ENCODE measurements around the gene TSPO2. TPM values are rescaled to one million over a fixed set of nuclear protein-coding genes. Genes with fewer than 3 reads are reported as not detected.
A peak's percentile ranks its signal among the peaks of the same experiment; 100 is the strongest.

Gene TSPO2
- total and polyA plus RNA-seq, 2 of the 13 experiments (the other 11 are each of a cell fraction or from before 2014, with no cell fraction given): 0.55 TPM; not detected in 1

DNA sequence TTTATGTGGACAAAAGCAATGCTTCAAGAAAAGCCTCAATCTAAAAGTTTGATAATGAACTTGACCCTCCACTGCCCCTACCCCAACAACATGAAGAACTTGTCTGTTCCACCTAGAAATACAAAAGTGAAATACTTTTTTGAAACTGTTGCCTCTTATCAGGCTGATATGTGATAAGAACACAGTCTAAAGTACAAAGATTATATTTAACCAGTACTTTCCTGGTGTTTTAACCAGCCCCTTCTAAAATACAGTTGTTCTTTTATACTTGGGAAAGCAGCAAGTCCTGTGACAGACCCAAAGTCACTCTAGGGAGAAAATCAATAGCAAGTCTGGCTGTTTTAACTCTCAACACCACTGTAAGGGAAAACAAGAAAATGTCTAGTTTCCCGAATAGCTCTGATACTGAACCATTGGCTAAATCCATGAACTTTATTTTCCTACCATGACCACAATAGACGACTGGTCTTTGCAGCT, 23.3 kb downstream of the TSPO2 start (continued):
- TF ChIP-seq, protein P1, sequence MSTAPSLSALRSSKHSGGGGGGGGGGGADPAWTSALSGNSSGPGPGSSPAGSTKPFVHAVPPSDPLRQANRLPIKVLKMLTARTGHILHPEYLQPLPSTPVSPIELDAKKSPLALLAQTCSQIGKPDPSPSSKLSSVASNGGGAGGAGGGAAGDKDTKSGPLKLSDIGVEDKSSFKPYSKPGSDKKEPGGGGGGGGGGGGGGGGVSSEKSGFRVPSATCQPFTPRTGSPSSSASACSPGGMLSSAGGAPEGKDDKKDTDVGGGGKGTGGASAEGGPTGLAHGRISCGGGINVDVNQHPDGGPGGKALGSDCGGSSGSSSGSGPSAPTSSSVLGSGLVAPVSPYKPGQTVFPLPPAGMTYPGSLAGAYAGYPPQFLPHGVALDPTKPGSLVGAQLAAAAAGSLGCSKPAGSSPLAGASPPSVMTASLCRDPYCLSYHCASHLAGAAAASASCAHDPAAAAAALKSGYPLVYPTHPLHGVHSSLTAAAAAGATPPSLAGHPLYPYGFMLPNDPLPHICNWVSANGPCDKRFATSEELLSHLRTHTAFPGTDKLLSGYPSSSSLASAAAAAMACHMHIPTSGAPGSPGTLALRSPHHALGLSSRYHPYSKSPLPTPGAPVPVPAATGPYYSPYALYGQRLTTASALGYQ (CRISPR knock-in tag; IDR thresholded peaks at IDR 0.05): peak; percentile 85; the same call in 1 of the 2 replicates
- TF ChIP-seq BCL6 (CRISPR knock-in tag; IDR thresholded peaks at IDR 0.05): peak; percentile 98
- peak; percentile 41; the same call in 1 of the 2 replicates for TF ChIP-seq POGZ (CRISPR knock-in tag; IDR thresholded peaks at IDR 0.05)
- TF ChIP-seq, protein P2, sequence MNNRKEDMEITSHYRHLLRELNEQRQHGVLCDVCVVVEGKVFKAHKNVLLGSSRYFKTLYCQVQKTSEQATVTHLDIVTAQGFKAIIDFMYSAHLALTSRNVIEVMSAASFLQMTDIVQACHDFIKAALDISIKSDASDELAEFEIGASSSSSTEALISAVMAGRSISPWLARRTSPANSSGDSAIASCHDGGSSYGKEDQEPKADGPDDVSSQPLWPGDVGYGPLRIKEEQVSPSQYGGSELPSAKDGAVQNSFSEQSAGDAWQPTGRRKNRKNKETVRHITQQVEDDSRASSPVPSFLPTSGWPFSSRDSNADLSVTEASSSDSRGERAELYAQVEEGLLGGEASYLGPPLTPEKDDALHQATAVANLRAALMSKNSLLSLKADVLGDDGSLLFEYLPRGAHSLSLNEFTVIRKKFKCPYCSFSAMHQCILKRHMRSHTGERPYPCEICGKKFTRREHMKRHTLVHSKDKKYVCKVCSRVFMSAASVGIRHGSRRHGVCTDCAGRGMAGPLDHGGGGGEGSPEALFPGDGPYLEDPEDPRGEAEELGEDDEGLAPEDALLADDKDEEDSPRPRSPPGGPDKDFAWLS (CRISPR knock-in tag; IDR thresholded peaks at IDR 0.05; ENCODE audit: borderline replicate concordance): no peak
- TF ChIP-seq FOXC1 (CRISPR knock-in tag; IDR thresholded peaks at IDR 0.05; ENCODE audit: borderline replicate concordance): no peak
- no peak; the same call in 1 of the 2 replicates for TF ChIP-seq TMF1 (CRISPR knock-in tag; IDR thresholded peaks at IDR 0.05; ENCODE audit: low read depth)
- TF ChIP-seq, protein P3, sequence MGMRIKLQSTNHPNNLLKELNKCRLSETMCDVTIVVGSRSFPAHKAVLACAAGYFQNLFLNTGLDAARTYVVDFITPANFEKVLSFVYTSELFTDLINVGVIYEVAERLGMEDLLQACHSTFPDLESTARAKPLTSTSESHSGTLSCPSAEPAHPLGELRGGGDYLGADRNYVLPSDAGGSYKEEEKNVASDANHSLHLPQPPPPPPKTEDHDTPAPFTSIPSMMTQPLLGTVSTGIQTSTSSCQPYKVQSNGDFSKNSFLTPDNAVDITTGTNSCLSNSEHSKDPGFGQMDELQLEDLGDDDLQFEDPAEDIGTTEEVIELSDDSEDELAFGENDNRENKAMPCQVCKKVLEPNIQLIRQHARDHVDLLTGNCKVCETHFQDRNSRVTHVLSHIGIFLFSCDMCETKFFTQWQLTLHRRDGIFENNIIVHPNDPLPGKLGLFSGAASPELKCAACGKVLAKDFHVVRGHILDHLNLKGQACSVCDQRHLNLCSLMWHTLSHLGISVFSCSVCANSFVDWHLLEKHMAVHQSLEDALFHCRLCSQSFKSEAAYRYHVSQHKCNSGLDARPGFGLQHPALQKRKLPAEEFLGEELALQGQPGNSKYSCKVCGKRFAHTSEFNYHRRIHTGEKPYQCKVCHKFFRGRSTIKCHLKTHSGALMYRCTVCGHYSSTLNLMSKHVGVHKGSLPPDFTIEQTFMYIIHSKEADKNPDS (CRISPR knock-in tag; IDR thresholded peaks at IDR 0.05): peak; percentile 73; the same call in 1 of the 2 replicates
- TF ChIP-seq GFI1 (CRISPR knock-in tag; IDR thresholded peaks at IDR 0.05; ENCODE audit: borderline replicate concordance): peak; percentile 68
- TF ChIP-seq ZSCAN21 (CRISPR knock-in tag; IDR thresholded peaks at IDR 0.05; ENCODE audit: borderline replicate concordance): no peak
- peak; percentile 51 for TF ChIP-seq FOSL2 (CRISPR knock-in tag; IDR thresholded peaks at IDR 0.05)
- TF ChIP-seq KDM2A (CRISPR knock-in tag; IDR thresholded peaks at IDR 0.05; ENCODE audit: borderline replicate concordance, low read depth): no peak
- TF ChIP-seq, protein P4, sequence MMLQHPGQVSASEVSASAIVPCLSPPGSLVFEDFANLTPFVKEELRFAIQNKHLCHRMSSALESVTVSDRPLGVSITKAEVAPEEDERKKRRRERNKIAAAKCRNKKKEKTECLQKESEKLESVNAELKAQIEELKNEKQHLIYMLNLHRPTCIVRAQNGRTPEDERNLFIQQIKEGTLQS (CRISPR knock-in tag; IDR thresholded peaks at IDR 0.05): no peak
- TF ChIP-seq ZNF614 (CRISPR knock-in tag; IDR thresholded peaks at IDR 0.05; ENCODE audit: borderline replicate concordance): peak; percentile 30; the same call in 1 of the 2 replicates
- TF ChIP-seq ZNF431 (CRISPR knock-in tag; IDR thresholded peaks at IDR 0.05; ENCODE audit: borderline replicate concordance, low read depth): no peak
- TF ChIP-seq, protein P5, sequence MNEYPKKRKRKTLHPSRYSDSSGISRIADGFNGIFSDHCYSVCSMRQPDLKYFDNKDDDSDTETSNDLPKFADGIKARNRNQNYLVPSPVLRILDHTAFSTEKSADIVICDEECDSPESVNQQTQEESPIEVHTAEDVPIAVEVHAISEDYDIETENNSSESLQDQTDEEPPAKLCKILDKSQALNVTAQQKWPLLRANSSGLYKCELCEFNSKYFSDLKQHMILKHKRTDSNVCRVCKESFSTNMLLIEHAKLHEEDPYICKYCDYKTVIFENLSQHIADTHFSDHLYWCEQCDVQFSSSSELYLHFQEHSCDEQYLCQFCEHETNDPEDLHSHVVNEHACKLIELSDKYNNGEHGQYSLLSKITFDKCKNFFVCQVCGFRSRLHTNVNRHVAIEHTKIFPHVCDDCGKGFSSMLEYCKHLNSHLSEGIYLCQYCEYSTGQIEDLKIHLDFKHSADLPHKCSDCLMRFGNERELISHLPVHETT (CRISPR knock-in tag; conservative IDR thresholded peaks at IDR 0.05): no peak
- TF ChIP-seq, protein P6, sequence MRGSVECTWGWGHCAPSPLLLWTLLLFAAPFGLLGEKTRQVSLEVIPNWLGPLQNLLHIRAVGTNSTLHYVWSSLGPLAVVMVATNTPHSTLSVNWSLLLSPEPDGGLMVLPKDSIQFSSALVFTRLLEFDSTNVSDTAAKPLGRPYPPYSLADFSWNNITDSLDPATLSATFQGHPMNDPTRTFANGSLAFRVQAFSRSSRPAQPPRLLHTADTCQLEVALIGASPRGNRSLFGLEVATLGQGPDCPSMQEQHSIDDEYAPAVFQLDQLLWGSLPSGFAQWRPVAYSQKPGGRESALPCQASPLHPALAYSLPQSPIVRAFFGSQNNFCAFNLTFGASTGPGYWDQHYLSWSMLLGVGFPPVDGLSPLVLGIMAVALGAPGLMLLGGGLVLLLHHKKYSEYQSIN (CRISPR knock-in tag; IDR thresholded peaks at IDR 0.05; ENCODE audit: borderline replicate concordance): no peak
- TF ChIP-seq, protein P7, sequence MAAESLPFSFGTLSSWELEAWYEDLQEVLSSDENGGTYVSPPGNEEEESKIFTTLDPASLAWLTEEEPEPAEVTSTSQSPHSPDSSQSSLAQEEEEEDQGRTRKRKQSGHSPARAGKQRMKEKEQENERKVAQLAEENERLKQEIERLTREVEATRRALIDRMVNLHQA (CRISPR knock-in tag; IDR thresholded peaks at IDR 0.05): no peak
- TF ChIP-seq HDAC1 (CRISPR knock-in tag; IDR thresholded peaks at IDR 0.05): 0 out of 2 replicates have a peak, but pooled peaks have one; percentile 31

Data from HepG2 (cell line).